HEK293 (cell line): ENCODE results near the gene CACYBP.

ENCODE experiments used
- CTCF ChIA-PET: fragments of 350-600 bp; formaldehyde crosslinking; extraction: SDS; loops from one replicate; lab custom pipeline; 2021; ENCODE audit warnings: antibody characterized with exemption; lab: Yijun Ruan, JAX
- POLR2A ChIA-PET: fragments of 300-600 bp; formaldehyde crosslinking; extraction: SDS; loops from one replicate; lab custom pipeline; 2020; ENCODE audit warnings: antibody characterized with exemption, inconsistent platforms; lab: Yijun Ruan, JAX
- H3K27ac ChIP-seq: fragments of 200-500 bp; sonication (Bioruptor generic); 2 replicates; pipeline ENCODE4 v1.5.1; 2014; ENCODE audit warnings: low read depth, low read length, control low read depth, inconsistent platforms; ENCODE audit errors: extremely low read depth
- H3K36me3 ChIP-seq, 2 experiments: fragments of 200-500 bp in 1 of 2; sonication (Bioruptor generic) in 1 of 2; 1 replicate in 1 of 2; 2 replicates in 1 of 2; pipeline ENCODE4 v1.5.1; 2014 to 2017; ENCODE audit warnings: inconsistent platforms in 2 of 2, low read length in 2 of 2; ENCODE audit not compliant: control insufficient read depth in 2 of 2, insufficient read depth in 1 of 2
- H3K4me1 ChIP-seq: fragments of 200-500 bp; sonication (Bioruptor generic); 2 replicates; pipeline ENCODE4 v1.5.1; 2014; ENCODE audit warnings: mild to moderate bottlenecking, low read length, inconsistent platforms; ENCODE audit not compliant: control insufficient read depth, insufficient read depth
- H3K4me3 ChIP-seq: 2 replicates; pipeline ENCODE4 v1.5.1; 2011; ENCODE audit warnings: low read depth, mild to moderate bottlenecking, control low read depth, low read length, moderate library complexity
- H3K9me3 ChIP-seq: fragments of 200-500 bp; sonication (Bioruptor generic); 2 replicates; pipeline ENCODE4 v1.5.1; 2014; ENCODE audit warnings: low read depth, low read length, inconsistent platforms; ENCODE audit not compliant: control insufficient read depth, insufficient read depth
- SP3 ChIP-seq: fragments of 450-650 bp; formaldehyde crosslinking; IDR thresholded peaks from 2 replicates; pipeline ENCODE4 v1.5.1; 2016; ENCODE audit warnings: missing biosample characterization, missing genetic modification characterization
- TRIM28 ChIP-seq: IDR thresholded peaks from 2 replicates; pipeline ENCODE4 v1.6.1; 2011; ENCODE audit warnings: low read length, control low read depth, borderline replicate concordance
- ZNF221 ChIP-seq: fragments of 450-650 bp; formaldehyde crosslinking; IDR thresholded peaks from 2 replicates; pipeline ENCODE4 v1.5.1; 2017; ENCODE audit warnings: missing biosample characterization, missing genetic modification characterization, borderline replicate concordance
- ZNF23 ChIP-seq: fragments of 450-650 bp; formaldehyde crosslinking; IDR thresholded peaks from 2 replicates; pipeline ENCODE4 v1.5.1; 2016; ENCODE audit warnings: missing biosample characterization, missing genetic modification characterization, borderline replicate concordance
- ZNF280D ChIP-seq: fragments of 450-650 bp; formaldehyde crosslinking; IDR thresholded peaks from 2 replicates; pipeline ENCODE4 v1.5.1; 2016; ENCODE audit warnings: missing biosample characterization, missing genetic modification characterization
- ZNF335 ChIP-seq: fragments of 450-650 bp; formaldehyde crosslinking; conservative IDR thresholded peaks from 2 replicates; pipeline ENCODE4 v1.5.1; 2016; ENCODE audit warnings: missing biosample characterization, missing genetic modification characterization
- ZNF37A ChIP-seq: fragments of 450-650 bp; IDR thresholded peaks from 2 replicates; pipeline ENCODE4 v1.5.1; 2018; ENCODE audit warnings: missing biosample characterization, missing genetic modification characterization
- ZNF398 ChIP-seq: fragments of 450-650 bp; formaldehyde crosslinking; IDR thresholded peaks from 2 replicates; pipeline ENCODE4 v1.5.1; 2017; ENCODE audit warnings: missing biosample characterization, missing genetic modification characterization
- ZNF426 ChIP-seq: fragments of 450-650 bp; formaldehyde crosslinking; IDR thresholded peaks from 2 replicates; pipeline ENCODE4 v1.5.1; 2017; ENCODE audit warnings: missing biosample characterization, missing genetic modification characterization, mild to moderate bottlenecking, inconsistent platforms, moderate library complexity
- ZNF501 ChIP-seq: fragments of 450-650 bp; formaldehyde crosslinking; IDR thresholded peaks from 2 replicates; pipeline ENCODE4 v1.5.1; 2016; ENCODE audit warnings: missing biosample characterization, missing genetic modification characterization
- ZNF518A ChIP-seq: fragments of 450-650 bp; formaldehyde crosslinking; conservative IDR thresholded peaks from 2 replicates; pipeline ENCODE4 v1.5.1; 2016; ENCODE audit warnings: low read depth, missing biosample characterization, missing genetic modification characterization
- ZNF626 ChIP-seq: fragments of 450-650 bp; sonication (Bioruptor Pico); formaldehyde crosslinking; IDR thresholded peaks from 2 replicates; pipeline ENCODE4 v1.5.1; 2018; ENCODE audit warnings: missing biosample characterization, missing genetic modification characterization, inconsistent platforms
- ZNF629 ChIP-seq: fragments of 450-650 bp; formaldehyde crosslinking; IDR thresholded peaks from 2 replicates; pipeline ENCODE4 v1.5.1; 2017; ENCODE audit warnings: missing biosample characterization, missing genetic modification characterization
- ZNF654 ChIP-seq: fragments of 450-650 bp; formaldehyde crosslinking; IDR thresholded peaks from 2 replicates; pipeline ENCODE4 v1.5.1; 2016; ENCODE audit warnings: low read depth, missing biosample characterization, missing genetic modification characterization
- ZNF792 ChIP-seq: fragments of 450-650 bp; formaldehyde crosslinking; IDR thresholded peaks from 2 replicates; pipeline ENCODE4 v1.5.1; 2016; ENCODE audit warnings: missing biosample characterization, missing genetic modification characterization
- TF ChIP-seq, protein P1 (sequence below): fragments of 450-650 bp; IDR thresholded peaks from 2 replicates; pipeline ENCODE4 v1.5.1; 2018; ENCODE audit warnings: missing biosample characterization, missing genetic modification characterization

Gene CACYBP

GRCh38 chr1:174975764-174976163 lies 24.0 kb upstream of the CACYBP start (continued):
- TF ChIP-seq ZNF398 (tag by site-specific recombination): no peak

DNA sequence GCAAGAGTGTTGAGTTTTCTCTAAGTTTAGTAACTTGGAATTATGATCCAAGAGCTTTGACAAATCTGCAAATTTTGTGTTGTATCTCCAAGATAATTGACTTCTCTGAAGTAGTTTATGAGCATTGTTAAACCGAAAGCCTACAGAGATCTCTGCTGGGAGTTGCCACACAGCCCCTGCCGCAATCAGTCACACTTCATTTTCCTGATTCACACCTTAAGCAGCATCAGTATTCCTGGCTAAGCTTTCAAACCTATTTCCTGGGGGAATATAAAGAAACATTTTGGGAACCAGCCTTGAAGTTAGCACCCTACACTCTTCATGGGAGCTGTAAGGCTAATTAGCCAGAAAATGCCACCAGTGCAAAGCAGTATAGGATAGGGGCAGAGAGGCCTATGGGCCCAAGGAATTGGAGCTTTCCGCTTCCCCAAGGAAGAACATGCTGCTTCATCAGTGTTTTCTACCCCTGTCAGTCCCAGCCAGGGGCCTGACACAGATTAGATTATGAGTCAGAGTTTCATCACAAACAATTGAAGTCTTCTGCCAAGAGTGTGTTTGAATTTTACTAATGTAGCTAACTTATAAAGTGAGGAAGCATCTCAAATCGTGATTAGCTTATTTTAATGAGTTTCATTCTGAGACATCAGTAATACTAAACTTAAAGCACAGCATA lies 23.2 kb upstream of the CACYBP start:
- H3K4me1 ChIP-seq: no peaks in the 10 kb centered on the region
- POLR2A ChIA-PET: no interaction called here
- TF ChIP-seq ZNF335 (tag by site-specific recombination) (no peak), ZNF501 (tag by site-specific recombination) (no peak), ZNF23 (tag by site-specific recombination) (no peak), ZNF426 (tag by site-specific recombination) (no peak)
- TF ChIP-seq, all 188 proteins: peak for 0
- H3K4me3 ChIP-seq: no peak overlapping the region
- no peak overlapping the region for H3K27ac ChIP-seq
- CTCF ChIA-PET: interaction anchor here (1.4 kb wide), 1 partner anchor 22 kb away, joined by 4 read pairs; no protein-coding TSS in a partner anchor
- no peaks in the 10 kb centered on the region for H3K9me3 ChIP-seq
- H3K36me3 ChIP-seq: peaks cover 0 to 4% of the 10 kb centered on the region in 2 experiments; a peak in 1 of 3 replicates

DNA sequence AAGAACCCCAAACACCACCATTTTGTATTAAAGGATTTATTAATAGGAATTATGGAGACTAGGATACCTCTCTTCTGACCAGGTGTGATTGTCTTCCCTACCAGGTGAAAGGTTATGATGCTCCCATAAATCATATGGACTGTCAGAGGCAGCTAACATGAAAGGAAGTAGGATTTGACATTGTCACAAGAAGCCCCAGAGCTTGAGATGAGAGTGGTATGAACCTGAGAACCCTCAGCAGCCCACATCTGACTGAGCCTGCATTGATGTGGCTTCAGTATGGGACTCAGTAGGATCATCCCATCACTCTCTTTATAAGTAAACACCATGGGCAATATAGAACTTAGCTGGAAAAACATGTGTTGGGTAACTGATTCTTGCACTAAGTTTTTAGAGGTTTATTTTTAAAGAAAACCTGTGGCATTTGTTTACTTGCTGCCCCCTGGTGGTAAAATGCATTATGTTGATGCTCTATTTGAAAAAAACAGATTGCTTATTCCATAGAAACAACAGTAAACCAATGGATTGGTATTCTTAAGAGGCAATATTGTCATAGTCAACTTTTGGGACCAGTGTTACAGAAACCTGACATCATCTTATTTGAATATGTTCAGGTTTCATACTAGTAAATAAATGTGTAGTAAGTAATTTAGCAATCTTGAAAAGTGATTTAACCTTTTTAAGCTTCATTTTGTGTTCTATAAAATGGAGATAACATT lies 16.6 kb upstream of the CACYBP start:
- no peak overlapping the region for H3K4me3 ChIP-seq
- H3K36me3 ChIP-seq: peaks cover 0 to 12% of the 10 kb centered on the region in 2 experiments; a peak in 1 of 3 replicates
- ChIA-PET POLR2A (no interaction called here), CTCF (interaction anchor here (0.5 to 3.3 kb wide), 22 partner anchors 9 to 1974 kb away, joined by 3 to 19 read pairs (median 4); no protein-coding TSS in a partner anchor)
- H3K27ac ChIP-seq: no peak overlapping the region
- H3K4me1 ChIP-seq: no peaks in the 10 kb centered on the region
- no peaks in the 10 kb centered on the region for H3K9me3 ChIP-seq
- TF ChIP-seq ZNF626 (no peak), ZNF23 (tag by site-specific recombination) (no peak), ZNF629 (tag by site-specific recombination) (no peak), ZNF792 (tag by site-specific recombination) (no peak), SP3 (tag by site-specific recombination) (no peak), TRIM28 (no peak), ZNF37A (tag by site-specific recombination) (no peak), ZNF221 (no peak), ZNF280D (tag by site-specific recombination) (no peak), ZNF654 (tag by site-specific recombination) (peak; percentile 53), ZNF518A (tag by site-specific recombination) (no peak)
- TF ChIP-seq, protein P1, sequence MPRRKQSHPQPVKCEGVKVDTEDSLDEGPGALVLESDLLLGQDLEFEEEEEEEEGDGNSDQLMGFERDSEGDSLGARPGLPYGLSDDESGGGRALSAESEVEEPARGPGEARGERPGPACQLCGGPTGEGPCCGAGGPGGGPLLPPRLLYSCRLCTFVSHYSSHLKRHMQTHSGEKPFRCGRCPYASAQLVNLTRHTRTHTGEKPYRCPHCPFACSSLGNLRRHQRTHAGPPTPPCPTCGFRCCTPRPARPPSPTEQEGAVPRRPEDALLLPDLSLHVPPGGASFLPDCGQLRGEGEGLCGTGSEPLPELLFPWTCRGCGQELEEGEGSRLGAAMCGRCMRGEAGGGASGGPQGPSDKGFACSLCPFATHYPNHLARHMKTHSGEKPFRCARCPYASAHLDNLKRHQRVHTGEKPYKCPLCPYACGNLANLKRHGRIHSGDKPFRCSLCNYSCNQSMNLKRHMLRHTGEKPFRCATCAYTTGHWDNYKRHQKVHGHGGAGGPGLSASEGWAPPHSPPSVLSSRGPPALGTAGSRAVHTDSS (tag by site-specific recombination): no peak
